OCI-LY1 (cell line): ENCODE measurements around the gene NKAIN2.

Source experiments
- H2AFZ ChIP-seq: fragments of 200-600 bp; sonication (generic), shearing (Covaris generic); 2 replicates; pipeline ENCODE4 v1.6.0; 2014; ENCODE audit warnings: antibody characterized with exemption, mild to moderate bottlenecking, low read length
- H3F3A ChIP-seq: fragments of 200-600 bp; sonication (generic), shearing (Covaris generic); 2 replicates; pipeline ENCODE4 v1.6.0; 2014; ENCODE audit warnings: mild to moderate bottlenecking, antibody characterized with exemption, low read length, moderate library complexity; ENCODE audit not compliant: insufficient read depth
- H3K27ac ChIP-seq: fragments of 200-600 bp; sonication (generic); 2 replicates; pipeline ENCODE4 v1.5.1; 2014; ENCODE audit warnings: low read length, mixed run types, mild to moderate bottlenecking, low read depth; ENCODE audit not compliant: poor library complexity, severe bottlenecking
- H3K27me3 ChIP-seq: fragments of 200-600 bp; sonication (generic); 2 replicates; pipeline ENCODE4 v1.6.0; 2014; ENCODE audit warnings: antibody characterized with exemption, mild to moderate bottlenecking, low read length, moderate library complexity; ENCODE audit not compliant: insufficient read depth
- H3K36me3 ChIP-seq: fragments of 200-600 bp; sonication (generic); 2 replicates; pipeline ENCODE4 v1.6.1; 2014; ENCODE audit warnings: mild to moderate bottlenecking, antibody characterized with exemption, low read length, moderate library complexity, mixed read lengths; ENCODE audit not compliant: insufficient read depth
- H3K4me1 ChIP-seq: fragments of 200-600 bp; sonication (generic); 2 replicates; pipeline ENCODE4 v1.5.1; 2014; ENCODE audit warnings: mild to moderate bottlenecking, low read length, moderate library complexity; ENCODE audit not compliant: insufficient read depth, severe bottlenecking
- H3K4me2 ChIP-seq: fragments of 200-600 bp; sonication (generic), shearing (Covaris generic); 2 replicates; pipeline ENCODE4 v1.6.1; 2014; ENCODE audit warnings: low read length
- H3K4me3 ChIP-seq: fragments of 200-600 bp; sonication (generic); 2 replicates; pipeline ENCODE4 v1.5.1; 2014; ENCODE audit warnings: low read length, low read depth, mild to moderate bottlenecking, mixed read lengths; ENCODE audit not compliant: poor library complexity, severe bottlenecking
- H3K79me2 ChIP-seq: fragments of 200-600 bp; shearing (Covaris generic); 2 replicates; pipeline ENCODE4 v1.6.1; 2016; ENCODE audit warnings: mixed run types, low read length, mixed read lengths; ENCODE audit not compliant: insufficient read depth
- H3K9ac ChIP-seq: fragments of 200-600 bp; sonication (generic), shearing (Covaris generic); 2 replicates; pipeline ENCODE4 v1.6.1; 2014; ENCODE audit warnings: mild to moderate bottlenecking, low read length, mixed read lengths
- H3K9me2 ChIP-seq: fragments of 200-600 bp; sonication (generic), shearing (Covaris generic); 2 replicates; pipeline ENCODE4 v1.6.1; 2014; ENCODE audit warnings: low read depth, mild to moderate bottlenecking, low read length, mixed read lengths
- H3K9me3 ChIP-seq: fragments of 200-600 bp; shearing (Covaris generic); 2 replicates; pipeline ENCODE4 v1.6.1; 2014; ENCODE audit warnings: low read length, mixed read lengths
- H4K20me1 ChIP-seq: fragments of 200-600 bp; sonication (generic), shearing (Covaris generic); 2 replicates; pipeline ENCODE4 v1.6.0; 2016; ENCODE audit warnings: mild to moderate bottlenecking, low read length; ENCODE audit not compliant: insufficient read depth
- CTCF ChIP-seq: fragments of 200-600 bp; sonication (generic), shearing (Covaris generic); IDR thresholded peaks from 2 replicates; pipeline ENCODE4 v1.5.1; 2017; ENCODE audit warnings: mild to moderate bottlenecking, antibody characterized with exemption, low read length, moderate library complexity, mixed read lengths
- EZH2 ChIP-seq: fragments of 200-600 bp; sonication (generic), shearing (Covaris generic); IDR thresholded peaks from 2 replicates; pipeline ENCODE4 v1.8.0; 2017; ENCODE audit warnings: borderline replicate concordance, mixed run types, mild to moderate bottlenecking, antibody characterized with exemption, low read length, moderate library complexity, mixed read lengths

Gene NKAIN2

GRCh38 chr6:124655866-124656265 is 852.2 kb downstream of the NKAIN2 start:
- no peaks in the 10 kb centered on the region for H3K4me1 ChIP-seq
- no peak overlapping the region for H3K27ac ChIP-seq
- no peak overlapping the region for H3K4me3 ChIP-seq
- H3K9me3 ChIP-seq: no peaks in the 10 kb centered on the region
- no peak overlapping the region for H3K9ac ChIP-seq
- H3K36me3 ChIP-seq: no peaks in the 10 kb centered on the region
- H3K4me2 ChIP-seq: no peak overlapping the region
- H3K79me2 ChIP-seq: no peaks in the 10 kb centered on the region
- no peaks in the 10 kb centered on the region for H3F3A ChIP-seq
- H2AFZ ChIP-seq: no peak overlapping the region
- no peaks in the 10 kb centered on the region for H4K20me1 ChIP-seq
- no peaks in the 10 kb centered on the region for H3K9me2 ChIP-seq
- TF ChIP-seq CTCF (no peak), EZH2 (no peak)
- H3K27me3 ChIP-seq: no peaks in the 10 kb centered on the region

GRCh38 chr6:124658053-124658452 is 854.4 kb downstream of the NKAIN2 start:
- TF ChIP-seq CTCF (no peak), EZH2 (no peak)
- no peak overlapping the region for H3K4me3 ChIP-seq
- H3K79me2 ChIP-seq: no peaks in the 10 kb centered on the region
- H3K27me3 ChIP-seq: no peaks in the 10 kb centered on the region
- H3K9me2 ChIP-seq: no peaks in the 10 kb centered on the region
- no peaks in the 10 kb centered on the region for H3K9me3 ChIP-seq
- no peak overlapping the region for H3K27ac ChIP-seq
- H3K36me3 ChIP-seq: no peaks in the 10 kb centered on the region
- no peaks in the 10 kb centered on the region for H3K4me1 ChIP-seq
- no peaks in the 10 kb centered on the region for H3F3A ChIP-seq
- no peak overlapping the region for H2AFZ ChIP-seq
- no peaks in the 10 kb centered on the region for H4K20me1 ChIP-seq
- H3K9ac ChIP-seq: no peak overlapping the region
- H3K4me2 ChIP-seq: no peak overlapping the region

GRCh38 chr6:124659427-124659826 is 855.8 kb downstream of the NKAIN2 start:
- Histone ChIP-seq H3K4me1 (no peaks in the 10 kb centered on the region), H3K4me3 (no peak overlapping the region), H3F3A (no peaks in the 10 kb centered on the region), H2AFZ (no peak overlapping the region), H3K79me2 (no peaks in the 10 kb centered on the region), H3K4me2 (no peak overlapping the region), H3K36me3 (no peaks in the 10 kb centered on the region), H4K20me1 (no peaks in the 10 kb centered on the region), H3K9me2 (no peaks in the 10 kb centered on the region), H3K9me3 (no peaks in the 10 kb centered on the region), H3K27me3 (no peaks in the 10 kb centered on the region), H3K9ac (no peak overlapping the region), H3K27ac (no peak overlapping the region)
- peak; percentile 10; the same call in 1 of the 2 replicates for TF ChIP-seq CTCF
- no peak for TF ChIP-seq EZH2
